HG03469 (cell line): ENCODE measurements around the gene JAM3.
A peak's percentile ranks its signal among the peaks of the same experiment; 100 is the strongest.
"Not testable (repeated sequence)": the region's sequence is repeated elsewhere in the genome, so short reads cannot be mapped to it uniquely, and the experiment has no call there.

Source experiments
- ATAC-seq: cut with Tn5 transposase; IDR thresholded peaks from one replicate; pipeline ENCODE4 v1.9.1; 2021; ENCODE audit warnings: mild to moderate bottlenecking, moderate library complexity, moderate number of reproducible peaks; ENCODE audit not compliant: unreplicated experiment

JAM3 gene

DNA sequence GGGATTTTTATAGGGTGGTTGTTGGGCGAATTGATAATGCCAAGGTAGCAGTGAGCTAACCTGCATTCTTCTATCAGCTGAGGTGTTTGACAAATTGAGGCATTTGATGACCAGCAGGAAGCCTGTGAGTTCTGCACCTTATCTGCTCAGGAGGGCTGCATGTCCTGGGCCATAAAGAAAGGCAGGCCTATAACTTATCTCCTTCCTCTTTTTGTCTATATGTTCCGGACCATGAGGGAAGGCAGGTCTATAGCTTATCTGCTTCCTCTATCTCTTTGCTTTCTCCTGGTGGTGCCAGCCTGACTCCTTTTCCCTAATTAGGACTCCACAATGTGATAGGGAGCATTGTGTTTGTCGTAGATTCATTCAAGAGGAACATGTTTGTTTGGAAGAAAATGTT lies 8.6 kb upstream of the JAM3 start:
- ATAC-seq, result no peak

DNA sequence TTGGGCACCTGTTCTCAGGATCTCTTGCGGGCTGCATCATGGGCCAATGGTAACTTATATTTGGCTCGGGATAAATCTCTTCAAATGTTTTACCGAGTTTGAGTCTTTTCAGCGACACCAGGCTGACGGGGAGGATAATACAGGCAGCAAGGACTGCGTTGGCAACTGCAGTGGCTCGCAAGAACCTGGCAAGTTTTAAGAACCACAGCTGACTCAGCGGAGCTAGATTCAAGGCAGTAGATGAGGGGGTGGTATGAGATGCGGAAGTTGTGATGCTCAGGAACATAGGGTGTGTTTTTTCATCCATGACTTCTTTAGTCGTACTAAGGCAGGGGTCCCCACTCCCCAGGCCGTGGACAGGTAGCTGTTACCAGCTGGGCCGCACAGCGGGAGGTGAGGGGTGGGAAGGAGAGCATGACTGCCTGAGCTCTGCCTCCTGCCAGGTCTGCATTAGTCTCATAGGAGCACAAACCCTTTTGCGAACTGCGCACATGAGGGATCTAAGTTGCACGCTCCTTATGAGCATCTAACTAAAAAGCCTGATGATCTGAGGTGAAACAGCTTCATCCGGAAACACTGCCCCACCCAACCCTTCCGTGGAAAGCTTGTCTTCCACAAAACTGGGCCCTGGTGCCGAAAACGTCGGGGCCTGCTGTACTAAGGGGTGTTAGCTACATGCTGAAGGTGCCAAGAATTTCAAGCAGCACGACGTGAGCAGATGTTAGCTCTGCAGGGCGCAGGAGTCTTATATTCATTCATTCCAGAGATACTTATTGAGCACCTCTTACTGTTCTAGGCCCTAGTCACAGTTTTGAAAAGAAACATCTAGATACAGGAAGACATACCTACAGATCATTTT lies 6.4 kb upstream of the JAM3 start:
- ATAC-seq, result no peak

DNA sequence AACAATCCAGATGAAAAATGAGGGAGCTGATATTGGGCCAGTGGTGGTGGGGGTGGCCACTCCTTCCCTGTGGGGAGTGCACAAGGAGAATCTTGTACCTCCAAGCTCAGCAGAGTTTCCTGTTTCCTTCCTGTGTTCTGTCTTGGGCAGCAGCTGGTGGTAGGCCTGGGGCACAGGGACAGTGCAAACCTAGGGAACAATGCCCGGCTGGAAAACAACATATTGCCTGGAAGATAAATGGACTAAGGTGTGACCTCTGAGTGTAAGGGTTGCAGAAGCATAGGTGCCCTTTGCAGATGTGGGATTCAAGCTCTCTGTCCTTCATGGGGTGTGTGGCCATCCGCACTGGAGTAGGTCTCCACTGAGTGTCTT lies 5.8 kb upstream of the JAM3 start:
- no peak for ATAC-seq

DNA sequence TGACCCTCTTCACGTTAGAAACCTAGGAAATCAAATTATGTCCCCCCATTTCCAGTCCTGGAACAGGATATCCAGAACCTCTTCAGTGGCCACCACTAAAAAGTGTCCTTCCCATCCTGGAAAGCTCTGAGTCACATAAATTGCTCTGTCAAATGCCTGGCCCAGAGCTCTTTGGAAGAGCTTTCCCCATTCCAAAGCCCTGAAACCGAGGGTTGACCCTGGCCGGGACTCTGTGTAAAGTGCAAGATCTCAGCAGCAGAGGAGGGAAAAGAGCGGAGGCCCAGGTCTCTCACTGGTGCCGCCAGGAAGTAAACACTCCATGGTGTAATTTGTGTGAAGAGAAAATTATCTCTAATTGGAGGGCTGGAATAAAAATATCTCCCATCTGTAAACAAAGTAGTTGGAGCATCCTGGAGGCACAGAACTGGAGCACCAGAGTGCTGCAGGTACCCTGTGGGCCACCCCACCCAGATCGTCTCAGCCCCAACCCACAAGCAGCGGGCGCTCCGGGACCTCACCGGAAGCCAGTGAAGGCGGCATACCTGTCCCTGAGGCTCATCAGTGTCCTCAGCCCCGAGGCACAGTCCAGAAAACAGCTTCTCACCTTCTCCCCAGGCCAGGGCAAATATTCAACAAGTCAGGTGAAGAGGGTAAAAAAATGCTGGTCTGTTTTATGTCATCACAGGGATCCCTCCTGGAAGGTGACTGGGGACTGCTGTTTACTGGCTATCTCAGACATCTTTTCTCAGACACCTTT lies 4.7 kb upstream of the JAM3 start:
- no peak for ATAC-seq

DNA sequence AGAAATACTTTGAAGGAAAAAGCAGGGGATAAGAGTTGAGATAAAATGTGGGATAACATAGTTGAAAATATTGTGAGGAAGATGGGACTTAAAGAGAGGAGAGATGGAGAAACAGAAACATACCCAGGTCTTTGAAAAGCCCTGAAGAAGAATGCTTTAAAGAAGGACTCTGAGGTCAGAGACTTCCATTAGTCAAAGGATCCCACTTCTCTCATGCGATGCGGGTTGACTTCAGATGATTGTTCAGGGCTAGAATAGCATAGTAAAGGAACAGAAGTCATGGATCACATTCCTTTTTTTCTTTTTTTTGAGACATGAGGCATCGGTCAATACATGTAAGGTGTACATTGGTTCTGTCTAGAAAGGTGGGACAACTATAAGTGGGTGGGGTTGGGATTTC lies 3.5 kb upstream of the JAM3 start:
- ATAC-seq, result no peak

DNA sequence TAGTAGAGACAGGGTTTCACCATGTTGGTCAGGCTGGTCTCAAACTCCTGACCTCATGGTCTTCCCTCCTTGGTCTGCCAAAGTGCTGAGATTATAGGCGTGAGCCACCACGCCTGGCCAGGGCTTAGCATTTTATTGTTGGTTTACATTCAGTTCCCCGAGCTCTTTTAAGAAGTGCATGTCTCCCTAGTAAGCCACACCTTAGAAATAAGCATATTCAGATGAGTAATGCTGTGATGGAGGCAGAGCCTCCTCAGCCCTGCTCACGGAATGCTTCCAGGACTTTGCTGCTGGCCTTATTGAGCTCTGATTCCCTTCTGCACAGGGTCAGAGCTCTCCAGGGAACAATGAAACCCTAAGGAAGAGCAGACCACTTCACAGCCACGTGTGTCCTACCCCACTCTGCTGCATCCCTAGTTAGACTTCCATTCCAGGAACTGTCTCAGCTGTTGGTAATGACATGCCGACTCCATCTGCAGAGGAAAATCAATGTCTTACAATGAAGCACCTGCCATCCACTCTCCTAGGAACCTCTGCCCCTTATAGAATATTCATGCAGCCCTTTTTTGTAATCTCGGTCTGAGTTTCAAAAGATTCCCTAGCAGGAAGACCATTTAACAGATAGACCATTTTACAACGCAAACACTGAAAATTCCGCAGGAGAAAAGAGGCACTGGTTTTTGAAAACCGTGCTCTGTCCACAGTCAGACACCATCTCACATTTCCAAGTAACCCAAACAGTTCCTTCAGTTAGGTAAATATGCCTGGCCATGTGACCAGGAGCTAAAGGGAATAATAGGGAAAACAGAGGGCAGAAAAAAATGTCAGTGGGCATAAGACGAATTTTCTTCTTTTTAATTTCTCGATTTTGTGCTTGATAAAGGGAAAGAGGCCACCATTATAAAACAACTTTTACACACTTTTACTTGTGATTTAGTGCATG lies 1.7 kb upstream of the JAM3 start:
- ATAC-seq, result no peak

DNA sequence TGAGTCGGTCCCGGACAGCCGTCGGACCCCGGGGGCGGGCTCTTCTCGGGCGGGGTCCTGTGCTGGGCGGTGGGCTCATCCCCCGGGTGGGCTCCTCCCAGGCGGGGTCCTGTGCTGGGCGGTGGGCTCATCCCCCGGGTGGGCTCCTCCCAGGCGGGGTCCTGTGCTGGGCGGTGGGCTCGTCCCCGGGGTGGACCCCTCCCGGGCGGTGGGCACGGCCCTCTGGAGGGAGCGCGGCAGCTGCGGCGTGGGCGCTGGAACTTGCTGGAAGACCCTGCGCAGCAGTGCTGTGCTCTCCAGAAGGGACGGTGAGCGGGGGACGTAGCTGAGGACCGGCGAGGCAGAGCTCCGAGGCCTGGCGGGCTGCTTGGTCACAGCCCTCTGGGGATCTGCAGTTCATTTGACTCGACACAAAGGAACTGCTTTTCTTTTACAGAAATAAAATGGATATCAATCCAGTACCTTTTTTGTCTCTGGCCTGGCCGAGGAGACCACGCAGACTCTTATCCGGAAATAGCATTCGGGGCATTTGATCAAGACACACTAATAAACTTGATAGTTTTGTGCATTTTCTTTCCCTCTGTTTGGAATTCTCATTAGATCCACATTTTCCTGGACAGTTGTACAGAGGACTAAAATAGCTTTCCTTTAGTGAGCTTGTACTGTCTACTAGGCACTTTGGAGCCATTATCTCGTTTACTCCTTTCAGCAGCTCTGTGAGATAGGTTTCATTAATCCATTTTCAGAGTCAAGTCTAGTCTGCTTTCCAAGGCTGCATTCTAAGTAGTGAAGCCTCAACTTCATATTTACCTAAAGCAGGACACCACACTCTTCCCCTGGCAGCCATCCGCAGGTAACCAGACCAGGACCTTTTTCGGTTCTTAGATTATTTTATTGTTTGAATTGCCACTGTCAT lies 812 bp downstream of the JAM3 start:
- no peak for ATAC-seq

DNA sequence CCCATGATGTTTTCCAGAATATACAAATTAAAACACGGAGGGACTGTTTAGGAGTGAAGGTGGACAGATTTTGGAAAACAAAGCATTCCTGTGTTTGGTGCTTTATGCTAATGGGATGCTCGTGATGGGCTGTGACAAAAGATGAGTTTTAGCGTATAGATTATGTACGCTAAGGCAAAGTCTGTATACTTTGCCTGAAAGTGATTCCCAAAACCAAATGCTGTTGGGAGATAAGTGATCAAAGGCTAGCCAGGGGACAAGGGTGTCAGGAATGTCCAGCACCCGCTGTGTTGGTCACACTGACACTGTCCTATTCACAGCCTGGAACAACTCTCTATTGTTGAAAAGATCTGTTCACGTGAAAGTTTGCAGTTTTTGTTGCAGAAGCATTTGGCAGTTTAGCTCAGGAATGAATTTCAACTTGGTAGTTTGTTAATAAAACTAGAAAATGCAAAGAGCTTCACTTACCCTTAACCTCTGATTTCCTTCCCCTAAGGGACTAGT lies 1.5 kb downstream of the JAM3 start:
- no peak for ATAC-seq

DNA sequence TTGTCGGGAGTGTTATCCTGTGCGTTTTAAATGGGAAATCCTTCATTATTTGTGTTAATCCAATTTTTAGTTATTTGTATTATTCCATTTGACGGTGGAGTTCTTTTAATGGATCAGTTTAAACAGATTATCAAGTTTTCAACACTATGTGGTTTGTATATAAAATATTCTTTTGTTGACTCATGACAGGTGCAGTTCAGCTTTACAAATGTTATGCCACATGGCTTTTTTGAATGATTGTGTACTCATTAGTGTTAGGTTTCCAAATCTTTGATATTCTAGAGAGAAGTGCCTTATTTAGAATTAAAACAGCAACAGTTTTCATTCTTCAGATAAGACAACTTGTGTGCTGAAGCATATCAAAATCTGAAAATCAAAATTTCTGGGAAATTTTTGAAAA lies 2.4 kb downstream of the JAM3 start:
- no peak for ATAC-seq

DNA sequence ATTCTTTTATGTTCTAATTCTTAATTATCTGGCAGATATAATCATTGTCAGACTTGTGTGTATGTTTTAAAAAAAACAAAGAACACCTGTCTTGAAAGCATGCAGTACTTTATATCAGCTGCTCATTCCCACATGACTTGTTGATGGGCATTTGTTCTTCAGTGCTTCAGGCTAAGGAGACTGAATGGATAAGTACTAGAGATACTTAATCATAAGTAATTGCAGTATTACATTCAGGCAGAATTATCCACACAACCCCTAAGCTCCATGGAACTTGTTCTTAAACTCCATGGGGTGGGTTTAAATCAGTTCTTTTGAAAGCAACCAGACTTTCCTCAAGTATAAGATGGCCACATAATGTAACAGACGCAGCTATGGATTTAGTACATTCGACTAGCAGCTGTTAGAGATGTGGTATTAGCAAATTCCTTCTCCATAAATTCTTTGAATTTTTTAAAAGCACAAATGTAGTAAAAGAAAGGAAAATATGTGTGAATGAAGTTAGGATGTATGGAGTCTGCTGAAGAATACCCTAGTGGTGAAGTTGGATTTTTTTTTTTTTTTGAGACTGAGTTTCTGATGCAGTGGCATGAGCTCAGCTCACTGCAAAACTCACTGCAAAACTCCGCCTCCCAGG lies 3.0 kb downstream of the JAM3 start:
- no peak for ATAC-seq

DNA sequence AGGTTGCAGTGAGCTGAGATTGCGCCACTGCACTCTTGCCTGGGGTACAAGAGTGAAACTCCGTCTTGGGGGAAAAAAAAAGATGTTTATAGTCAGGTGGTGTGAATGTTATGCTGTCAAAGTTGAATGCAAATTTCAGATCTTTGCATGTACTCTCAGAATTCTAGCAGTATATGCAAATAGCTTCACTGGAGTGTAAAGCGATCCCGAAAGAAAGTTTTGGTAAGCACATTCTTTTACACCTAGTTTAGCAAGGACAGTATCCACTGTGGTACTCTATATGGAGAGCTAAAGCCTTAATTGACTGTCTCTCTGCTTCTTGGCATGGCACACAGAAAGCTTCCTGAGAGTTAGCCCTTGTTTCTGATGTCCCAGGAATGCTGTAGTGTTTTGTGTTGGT lies 4.0 kb downstream of the JAM3 start:
- peak; percentile 50 for ATAC-seq

DNA sequence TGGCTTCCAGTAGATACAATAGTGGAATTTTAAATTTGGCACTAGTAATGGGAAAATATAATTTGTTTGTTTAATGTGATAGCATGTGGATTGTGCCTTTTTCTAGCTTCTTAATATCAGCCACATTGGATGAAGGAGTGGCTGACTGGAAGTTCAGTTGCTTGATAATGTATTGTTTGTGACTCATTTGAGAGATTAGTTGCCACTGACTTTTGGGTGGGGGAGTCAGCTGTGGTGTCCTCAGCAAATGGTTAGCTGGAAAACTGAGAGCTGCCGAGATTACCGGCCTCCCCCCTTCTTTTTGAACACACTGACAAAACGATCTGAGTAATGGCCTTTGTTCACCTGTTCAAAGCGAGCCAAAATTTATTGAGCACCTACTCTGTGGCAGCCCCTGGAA lies 5.5 kb downstream of the JAM3 start:
- ATAC-seq, result no peak

DNA sequence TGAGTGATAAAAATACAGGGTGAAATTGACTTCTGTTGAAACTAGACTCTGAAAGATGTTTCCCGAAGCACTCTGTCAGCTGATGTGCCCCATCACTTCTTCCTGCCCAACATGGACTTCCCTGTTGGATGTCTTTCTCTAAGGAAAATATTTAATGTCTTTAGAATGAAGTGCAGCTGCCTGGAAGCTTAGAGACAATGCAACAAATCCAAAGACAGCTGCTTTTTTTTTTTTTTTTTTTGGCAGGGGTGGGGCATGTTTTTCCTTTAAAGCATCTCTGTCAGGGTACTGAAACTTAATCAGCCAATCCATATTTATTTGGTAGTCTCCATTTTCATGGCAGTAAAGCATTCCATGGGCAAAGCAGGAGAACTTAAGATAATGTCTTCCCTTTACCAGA lies 5.9 kb downstream of the JAM3 start:
- ATAC-seq, result no peak

DNA sequence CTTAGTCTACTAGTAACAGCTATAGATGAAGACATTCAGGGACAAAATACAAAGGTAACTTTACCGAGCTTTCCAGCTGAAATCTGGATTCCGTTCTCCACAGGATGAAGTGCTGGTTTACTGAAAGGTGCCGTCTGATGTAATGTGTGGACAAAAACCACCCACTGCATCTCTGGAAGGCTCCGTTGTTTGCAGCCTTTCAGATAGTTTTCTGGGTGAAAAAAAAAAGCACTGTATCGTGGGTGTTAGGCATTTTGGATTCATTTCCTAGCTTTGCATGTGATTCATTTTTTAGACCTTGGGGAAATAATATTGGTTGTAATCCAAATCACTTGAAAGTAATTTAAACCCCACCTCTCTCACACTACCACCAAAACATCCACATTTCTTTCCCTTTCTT lies 10.4 kb downstream of the JAM3 start:
- ATAC-seq, result no peak

DNA sequence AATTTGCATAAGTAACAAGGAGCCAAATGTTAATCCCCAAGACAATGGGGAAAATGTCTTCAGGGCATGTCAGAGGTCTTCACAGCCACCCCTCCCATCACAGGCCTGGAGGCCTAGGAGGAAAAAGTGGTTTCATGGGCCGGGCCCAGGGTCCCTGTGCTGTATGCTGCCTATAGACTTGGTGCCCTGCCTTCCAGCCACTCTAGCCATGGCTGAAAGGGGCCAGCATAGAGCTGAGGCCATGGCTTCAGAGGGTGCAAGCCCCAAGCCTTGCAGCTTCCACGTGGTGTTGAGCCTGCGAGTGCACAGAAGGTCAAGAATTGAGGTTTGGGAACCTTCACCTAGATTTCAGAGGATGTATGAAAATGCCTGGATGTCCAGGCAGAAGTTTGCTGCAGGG lies 12.4 kb downstream of the JAM3 start:
- ATAC-seq, result not testable (repeated sequence)

DNA sequence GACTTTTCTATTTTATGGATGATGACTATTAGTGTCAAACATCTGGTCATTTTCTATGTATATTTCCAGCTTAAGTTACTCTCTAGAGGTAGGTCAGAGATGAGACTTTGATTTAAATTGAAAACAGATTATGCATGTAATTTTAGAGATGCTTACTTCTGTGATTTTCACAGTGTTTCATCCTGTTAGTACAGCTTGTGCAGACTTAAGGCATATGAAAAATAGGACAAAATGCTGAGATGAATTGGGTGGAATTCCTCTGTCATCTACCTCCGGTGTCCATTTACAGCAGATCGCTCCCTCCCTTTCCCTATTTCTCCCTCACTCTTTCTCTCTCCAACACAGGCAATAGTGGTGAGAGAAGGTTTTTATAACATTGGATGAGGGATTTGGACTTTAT lies 14.1 kb downstream of the JAM3 start:
- ATAC-seq, result no peak

DNA sequence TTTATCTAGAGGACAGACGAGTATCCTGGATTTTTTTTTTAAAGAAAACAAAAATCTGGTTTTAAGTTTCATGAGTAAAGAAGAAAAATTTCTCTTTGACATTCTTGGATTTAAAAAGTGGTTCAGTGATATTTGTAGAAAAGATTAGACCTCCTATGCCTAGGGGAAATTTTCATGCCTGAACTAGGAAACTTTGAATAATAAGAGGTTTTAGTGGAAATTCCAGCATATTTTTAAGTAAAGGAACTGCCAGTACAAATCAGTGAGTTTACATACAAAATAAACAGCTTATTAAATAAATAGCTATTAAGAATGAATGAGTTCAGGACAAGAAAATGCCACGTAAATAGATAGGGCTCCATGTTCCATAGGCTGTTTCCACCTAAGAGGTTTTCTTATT lies 17.5 kb downstream of the JAM3 start:
- ATAC-seq, result no peak

DNA sequence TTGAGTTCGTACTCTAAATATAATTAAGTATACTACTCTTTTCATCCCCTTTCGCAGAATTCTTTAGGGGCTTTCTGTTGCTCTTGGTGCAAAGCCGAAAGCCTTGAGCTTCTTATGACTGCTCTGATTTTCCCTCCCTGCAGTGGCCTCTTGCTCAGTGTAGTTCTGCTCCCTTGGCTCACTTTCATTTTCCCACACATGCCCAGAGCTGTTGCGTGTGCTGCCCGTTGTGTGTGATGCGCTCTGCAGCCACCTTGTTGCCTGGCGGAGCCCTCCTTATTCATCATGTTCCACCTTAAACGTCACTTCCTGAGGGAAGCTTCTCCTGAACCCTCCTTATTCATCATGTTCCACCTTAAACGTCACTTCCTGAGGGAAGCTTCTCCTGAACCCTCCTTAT lies 23.1 kb downstream of the JAM3 start:
- not testable (repeated sequence) for ATAC-seq

DNA sequence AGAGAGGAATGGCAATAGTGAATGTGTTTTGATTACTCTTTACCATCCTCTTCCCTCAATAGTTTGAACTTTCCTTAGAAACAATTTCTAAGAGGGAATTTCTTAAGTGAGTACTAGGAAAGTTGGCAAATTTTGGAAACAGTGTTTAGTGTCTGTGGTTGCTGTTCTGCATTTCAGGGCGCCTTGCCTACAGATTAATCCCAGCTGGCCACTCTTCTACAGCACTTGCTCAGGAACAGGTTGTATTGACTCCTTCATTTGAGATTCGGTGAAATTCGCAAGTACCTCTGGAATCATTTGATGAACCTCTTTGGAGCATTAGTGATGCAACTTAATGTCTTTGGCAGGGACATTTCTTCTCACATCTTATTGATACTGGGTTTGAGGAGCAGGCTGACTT lies 28.3 kb downstream of the JAM3 start:
- ATAC-seq, result no peak
